Caco-2 (cell line): Measurements from ENCODE around the gene FAM181A. TPM values are rescaled to one million over a fixed set of nuclear protein-coding genes. Genes with fewer than 3 reads are reported as not detected.

Experiments
- BruUV-seq: library from RNA; stranded (reverse); fragments of 400-500 nt; replicated peaks from 2 replicates; lab custom pipeline; 2021; lab: Mats Ljungman, UMichigan
- CTCF ChIA-PET: fragments of 300-600 bp; sonication (Branson Sonifier 250); formaldehyde crosslinking; loops from one replicate; lab custom pipeline; 2022; ENCODE audit warnings: antibody characterized with exemption; lab: Charles Lee
- POLR2A ChIA-PET: fragments of 300-600 bp; sonication (Branson Sonifier 250); formaldehyde crosslinking; loops from one replicate; lab custom pipeline; 2022; ENCODE audit warnings: antibody characterized with exemption; lab: Charles Lee
- DNase-seq, 2 experiments: peaks; one replicate each; pipeline versions ENCODE4 v3.0.0 to v3.0.0-alpha.2; 2020 to 2022
- H3K27me3 ChIP-seq: replicated peaks from 2 replicates; pipeline ENCODE4 v1.6.0; 2011; ENCODE audit warnings: low read length; ENCODE audit not compliant: control insufficient read depth, insufficient read depth
- H3K36me3 ChIP-seq: 2 replicates; pipeline ENCODE4 v1.5.1; 2011; ENCODE audit warnings: low read length; ENCODE audit not compliant: control insufficient read depth, insufficient read depth
- H3K4me1 ChIP-seq: fragments of 250-450 bp; sonication (Bioruptor Pico); 2 replicates; pipeline ENCODE4 v1.5.1; 2020; ENCODE audit warnings: mild to moderate bottlenecking
- H3K4me3 ChIP-seq: 2 replicates; pipeline ENCODE4 v1.5.1; 2011; ENCODE audit warnings: low read depth, mild to moderate bottlenecking, control low read depth, low read length
- H3K9me3 ChIP-seq: fragments of 250-450 bp; sonication (Bioruptor Pico); 2 replicates; pipeline ENCODE4 v1.5.1; 2020; ENCODE audit warnings: mild to moderate bottlenecking, moderate library complexity
- H3K27ac Mint-ChIP-seq: one replicate; pipeline ENCODE4 v1.8.0; 2022; ENCODE audit warnings: mixed read lengths; ENCODE audit not compliant: unreplicated experiment
- H3K27me3 Mint-ChIP-seq: one replicate; pipeline ENCODE4 v1.8.0; 2022; ENCODE audit warnings: mixed read lengths; ENCODE audit not compliant: insufficient read depth, unreplicated experiment
- H3K36me3 Mint-ChIP-seq: one replicate; pipeline ENCODE4 v1.8.0; 2022; ENCODE audit warnings: mild to moderate bottlenecking, mixed read lengths; ENCODE audit not compliant: insufficient read depth, unreplicated experiment
- H3K4me1 Mint-ChIP-seq: one replicate; pipeline ENCODE4 v1.8.0; 2022; ENCODE audit warnings: low read depth, mixed read lengths; ENCODE audit not compliant: unreplicated experiment
- H3K4me3 Mint-ChIP-seq: one replicate; pipeline ENCODE4 v1.8.0; 2022; ENCODE audit warnings: mild to moderate bottlenecking, moderate library complexity, mixed read lengths; ENCODE audit not compliant: unreplicated experiment
- H3K9me3 Mint-ChIP-seq: one replicate; pipeline ENCODE4 v1.8.0; 2022; ENCODE audit warnings: mixed read lengths; ENCODE audit not compliant: unreplicated experiment
- CTCF ChIP-seq, 2 experiments: fragments of 200-600 bp in 1 of 2; IDR thresholded peaks; 1 replicate in 1 of 2; 2 replicates in 1 of 2; pipeline versions ENCODE4 v1.5.1 to v1.8.0; 2011 to 2022; ENCODE audit warnings: antibody characterized with exemption in 1 of 2, control low read depth in 1 of 2, inconsistent platforms in 1 of 2, low read depth in 1 of 2, low read length in 1 of 2, mild to moderate bottlenecking in 1 of 2, moderate library complexity in 1 of 2; ENCODE audit not compliant: insufficient read depth in 1 of 2, severe bottlenecking in 1 of 2, unreplicated experiment in 1 of 2
- intact Hi-C: fragments of 100-400 bp; cut with micrococcal nuclease; formaldehyde crosslinking; loops from one replicate; pipeline ENCODE4 v1.10.0; 2022; ENCODE audit not compliant: unreplicated experiment
- total RNA-seq: library from RNA; stranded (reverse); gene quantifications from 2 replicates; pipeline ENCODE4 v1.2.3, GENCODE V29; 2022

FAM181A gene
- total RNA-seq, 1 experiment from 2014 or later = not detected

- TF ChIP-seq CTCF (IDR thresholded peaks at IDR 0.05; ENCODE audit: insufficient read depth in 1 of 2, low read depth in 1 of 2, low read length in 1 of 2, severe bottlenecking in 1 of 2, unreplicated experiment in 1 of 2) = no peak
- CTCF ChIA-PET = no interaction called here
- Histone ChIP-seq H3K27me3 (no peaks in the 10 kb centered on the region), H3K4me3 (no peak overlapping the region), H3K4me1 (no peaks in the 10 kb centered on the region), H3K9me3 (0 out of 2 replicates have a peak, but pooled peaks cover 4% of the 10 kb centered on the region), H3K36me3 (no peaks in the 10 kb centered on the region)
- Mint-ChIP-seq H3K4me1 (no peaks in the 10 kb centered on the region), H3K9me3 (peaks cover 19% of the 10 kb centered on the region), H3K27me3 (peaks cover 6% of the 10 kb centered on the region), H3K27ac (no peak overlapping the region), H3K4me3 (no peak overlapping the region), H3K36me3 (no peaks in the 10 kb centered on the region)
- no peak for DNase-seq
- intact Hi-C loops = no loop called here
- POLR2A ChIA-PET = no interaction called here
- no TSS peak for BruUV-seq
Measured at GRCh38 chr14:93915070-93915705, 12.0 kb upstream of the FAM181A start.

- Mint-ChIP-seq H3K36me3 (no peaks in the 10 kb centered on the region), H3K4me1 (no peaks in the 10 kb centered on the region), H3K9me3 (peaks cover 19% of the 10 kb centered on the region), H3K27ac (no peak overlapping the region), H3K27me3 (peaks cover 6% of the 10 kb centered on the region), H3K4me3 (no peak overlapping the region)
- no peaks in the 10 kb centered on the region for H3K4me1 ChIP-seq
- ChIA-PET POLR2A (no interaction called here), CTCF (no interaction called here)
- no TSS peak for BruUV-seq
- H3K4me3 ChIP-seq = no peak overlapping the region
- H3K9me3 ChIP-seq = 0 out of 2 replicates have a peak, but pooled peaks cover 4% of the 10 kb centered on the region
- no peak for DNase-seq
- intact Hi-C loops = no loop called here
- TF ChIP-seq CTCF (IDR thresholded peaks at IDR 0.05; ENCODE audit: insufficient read depth in 1 of 2, low read depth in 1 of 2, low read length in 1 of 2, severe bottlenecking in 1 of 2, unreplicated experiment in 1 of 2) = no peak
- no peaks in the 10 kb centered on the region for H3K36me3 ChIP-seq
- no peaks in the 10 kb centered on the region for H3K27me3 ChIP-seq
Measured at GRCh38 chr14:93915800-93916199, 11.3 kb upstream of the FAM181A start.

GRCh38 chr14:93916498-93916897 lies 10.6 kb upstream of the FAM181A start:
- H3K27ac Mint-ChIP-seq = no peak overlapping the region
- ChIA-PET CTCF (no interaction called here), POLR2A (no interaction called here)
- H3K9me3 Mint-ChIP-seq = peaks cover 19% of the 10 kb centered on the region
- intact Hi-C loops = no loop called here
- Histone ChIP-seq H3K9me3 (0 out of 2 replicates have a peak, but pooled peaks cover 4% of the 10 kb centered on the region), H3K4me1 (no peaks in the 10 kb centered on the region), H3K27me3 (no peaks in the 10 kb centered on the region), H3K4me3 (no peak overlapping the region), H3K36me3 (no peaks in the 10 kb centered on the region)
- no peaks in the 10 kb centered on the region for H3K4me1 Mint-ChIP-seq
- no peak overlapping the region for H3K4me3 Mint-ChIP-seq
- H3K27me3 Mint-ChIP-seq = peaks cover 6% of the 10 kb centered on the region
- H3K36me3 Mint-ChIP-seq = no peaks in the 10 kb centered on the region
- BruUV-seq = no TSS peak
- DNase-seq = no peak
- no peak for TF ChIP-seq CTCF (IDR thresholded peaks at IDR 0.05; ENCODE audit: insufficient read depth in 1 of 2, low read depth in 1 of 2, low read length in 1 of 2, severe bottlenecking in 1 of 2, unreplicated experiment in 1 of 2)
